HepG2 (cell line): ENCODE data around the gene HSPB6. TPM values are rescaled to one million over a fixed set of nuclear protein-coding genes. Genes with fewer than 3 reads are reported as not detected.
A peak's percentile ranks its signal among the peaks of the same experiment; 100 is the strongest.

Experiments
- ELK4 ChIP-seq: sonication (generic); formaldehyde crosslinking; IDR thresholded peaks from 2 replicates; pipeline ENCODE4 v1.9.0; 2021; ENCODE audit warnings: missing genetic modification reagents, borderline replicate concordance
- FOSL2 ChIP-seq: sonication (generic); formaldehyde crosslinking; IDR thresholded peaks from 2 replicates; pipeline ENCODE4 v1.4.0; 2020; ENCODE audit warnings: missing genetic modification reagents
- NKX3-1 ChIP-seq: sonication (generic); formaldehyde crosslinking; IDR thresholded peaks from 2 replicates; pipeline ENCODE4 v1.5.0; 2020; ENCODE audit warnings: missing genetic modification reagents
- NR2F6 ChIP-seq, 2 experiments: IDR thresholded peaks; 2 replicates each; pipeline ENCODE4 v1.6.1; 2016; ENCODE audit warnings: antibody characterized with exemption in 1 of 2, mild to moderate bottlenecking in 1 of 2
- PATZ1 ChIP-seq: sonication (generic); formaldehyde crosslinking; IDR thresholded peaks from 2 replicates; pipeline ENCODE4 v1.4.0; 2020; ENCODE audit warnings: missing genetic modification reagents
- RFXAP ChIP-seq: sonication (generic); formaldehyde crosslinking; IDR thresholded peaks from 2 replicates; pipeline ENCODE4 v1.4.0; 2020; ENCODE audit warnings: missing genetic modification reagents, borderline replicate concordance
- SIX4 ChIP-seq: sonication (generic); formaldehyde crosslinking; IDR thresholded peaks from 2 replicates; pipeline ENCODE4 v1.4.0; 2020; ENCODE audit warnings: missing genetic modification reagents
- SNAPC5 ChIP-seq: sonication (generic); formaldehyde crosslinking; IDR thresholded peaks from 2 replicates; pipeline ENCODE4 v1.8.1; 2023; ENCODE audit warnings: mild to moderate bottlenecking, missing genetic modification reagents, borderline replicate concordance
- ZHX1 ChIP-seq: sonication (generic); formaldehyde crosslinking; IDR thresholded peaks from 2 replicates; pipeline ENCODE4 v1.8.1; 2022; ENCODE audit warnings: low read depth, mild to moderate bottlenecking, missing genetic modification reagents
- ZNF224 ChIP-seq: sonication (generic); formaldehyde crosslinking; IDR thresholded peaks from 2 replicates; pipeline ENCODE4 v1.5.0; 2020; ENCODE audit warnings: mild to moderate bottlenecking, missing genetic modification reagents
- ZNF280D ChIP-seq: sonication (generic); formaldehyde crosslinking; IDR thresholded peaks from 2 replicates; pipeline ENCODE4 v1.5.1; 2020; ENCODE audit warnings: mild to moderate bottlenecking, missing genetic modification reagents
- ZNF670 ChIP-seq: sonication (generic); formaldehyde crosslinking; IDR thresholded peaks from 2 replicates; pipeline ENCODE4 v1.8.0; 2022; ENCODE audit warnings: mild to moderate bottlenecking, missing genetic modification reagents, borderline replicate concordance
- ZNF674 ChIP-seq: sonication (generic); formaldehyde crosslinking; IDR thresholded peaks from 2 replicates; pipeline ENCODE4 v1.5.0; 2020; ENCODE audit warnings: low read depth, mild to moderate bottlenecking, missing genetic modification reagents
- polyA plus RNA-seq, 8 experiments: library from polyadenylated mRNA; depleted of rRNA in 3 of 8; stranded (reverse) in 7 of 8; unstranded in 1 of 8; fragments of >200 nt; fragmentation: Illumina TruSeq in 4 of 8; extraction: Trizol in 4 of 8; gene quantifications; 2 replicates each; pipeline versions ENCODE4 v1.2.1 to v1.2.3, GENCODE V29; 2011 to 2016; ENCODE audit warnings: low read depth in 4 of 8, missing spikeins in 1 of 8, mixed read lengths in 1 of 8; ENCODE audit not compliant: insufficient read depth in 1 of 8
- total RNA-seq, 5 experiments: library from RNA; depleted of rRNA; stranded (reverse); fragments of >200 nt; fragmentation: Illumina TruSeq; extraction: Trizol; gene quantifications; 2 replicates each; pipeline ENCODE4 v1.2.3, GENCODE V29; 2016; ENCODE audit warnings: low read depth in 1 of 5
- TF ChIP-seq, protein P1 (sequence below): sonication (generic); formaldehyde crosslinking; IDR thresholded peaks from 2 replicates; pipeline ENCODE4 v1.8.0; 2022; ENCODE audit warnings: low read depth, missing genetic modification reagents
- TF ChIP-seq, protein P2 (sequence below): sonication (generic); formaldehyde crosslinking; IDR thresholded peaks from 2 replicates; pipeline ENCODE4 v1.8.1; 2023; ENCODE audit warnings: mild to moderate bottlenecking, moderate library complexity, missing genetic modification reagents

HSPB6 gene
- total and polyA plus RNA-seq, 2 of the 13 experiments (the other 11 are each of a cell fraction or from before 2014, with no cell fraction given), result 0.18 TPM; not detected in 1

GRCh38 chr19:35744430-35745327 lies 12.2 kb downstream of the HSPB6 start (continued):
- TF ChIP-seq ZNF280D (no peak), RFXAP (CRISPR knock-in tag) (peak; percentile 58; the same call in 1 of the 2 replicates), NKX3-1 (no peak), ZNF674 (CRISPR knock-in tag) (no peak), ZNF224 (CRISPR knock-in tag) (no peak), PATZ1 (CRISPR knock-in tag) (0 out of 2 replicates have a peak, but pooled peaks have one; percentile 15), ZNF670 (CRISPR knock-in tag) (no peak), NR2F6 (IDR thresholded peaks at IDR 0.05) (no peak), NR2F6 (CRISPR knock-in tag; IDR thresholded peaks at IDR 0.05) (no peak; the same call in 1 of the 2 replicates), SNAPC5 (CRISPR knock-in tag) (no peak), FOSL2 (CRISPR knock-in tag) (no peak), ELK4 (CRISPR knock-in tag) (no peak), SIX4 (CRISPR knock-in tag) (no peak), ZHX1 (CRISPR knock-in tag) (no peak)
- TF ChIP-seq, protein P1, sequence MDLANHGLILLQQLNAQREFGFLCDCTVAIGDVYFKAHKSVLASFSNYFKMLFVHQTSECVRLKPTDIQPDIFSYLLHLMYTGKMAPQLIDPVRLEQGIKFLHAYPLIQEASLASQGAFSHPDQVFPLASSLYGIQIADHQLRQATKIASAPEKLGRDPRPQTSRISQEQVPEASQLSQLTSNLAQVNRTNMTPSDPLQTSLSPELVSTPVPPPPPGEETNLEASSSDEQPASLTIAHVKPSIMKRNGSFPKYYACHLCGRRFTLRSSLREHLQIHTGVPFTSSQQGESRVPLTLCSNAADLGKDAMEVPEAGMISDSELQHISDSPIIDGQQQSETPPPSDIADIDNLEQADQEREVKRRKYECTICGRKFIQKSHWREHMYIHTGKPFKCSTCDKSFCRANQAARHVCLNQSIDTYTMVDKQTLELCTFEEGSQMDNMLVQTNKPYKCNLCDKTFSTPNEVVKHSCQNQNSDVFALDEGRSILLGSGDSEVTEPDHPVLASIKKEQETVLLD (CRISPR knock-in tag), result no peak
- TF ChIP-seq, protein P2, sequence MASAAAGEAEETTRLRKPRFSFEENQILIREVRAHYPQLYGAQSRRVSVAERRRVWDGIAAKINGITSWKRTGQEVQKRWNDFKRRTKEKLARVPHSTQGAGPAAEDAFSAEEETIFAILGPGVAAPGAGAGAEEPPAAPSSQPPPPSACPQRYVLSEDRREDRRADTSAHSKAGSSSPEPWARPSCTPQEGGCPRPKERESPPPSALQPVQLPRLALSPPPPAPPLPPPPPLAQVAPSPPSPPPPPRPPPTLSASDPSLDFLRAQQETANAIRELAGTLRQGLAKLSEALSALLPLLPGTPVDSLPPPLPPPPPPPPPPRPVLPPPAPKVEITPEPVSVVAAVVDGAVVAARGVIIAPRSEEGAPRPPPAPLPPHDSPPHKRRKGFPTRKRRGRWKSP (CRISPR knock-in tag), result no peak
